ENCODE measurements around the gene TOM1L2. TPM values are rescaled to one million over a fixed set of nuclear protein-coding genes. Genes with fewer than 3 reads are reported as not detected.

TOM1L2 gene
- total and polyA plus RNA-seq, 2 experiments from 2014 or later, result 25.5 to 31.0 TPM

DNA sequence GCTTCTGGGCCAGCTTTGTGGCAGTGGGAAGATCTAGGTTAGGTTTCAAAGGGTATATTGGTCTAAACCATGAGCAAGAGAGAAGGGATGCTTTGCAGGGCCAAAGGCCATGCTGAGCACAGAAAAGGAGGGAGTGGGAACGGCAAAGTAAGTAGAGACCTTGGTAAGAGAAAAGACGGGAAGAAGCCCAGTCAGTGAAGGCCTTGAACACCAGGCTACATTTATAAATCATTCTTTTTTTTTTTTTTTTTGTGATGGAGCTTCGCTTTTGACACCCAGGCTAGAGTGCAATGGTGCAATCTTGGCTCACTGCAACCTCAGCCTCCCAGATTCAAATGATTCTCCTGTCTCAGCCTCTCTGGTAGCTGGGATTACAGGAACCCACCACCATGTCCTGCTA is 18.1 kb downstream of the TOM1L2 start:
- TF ChIP-seq EZH2phosphoT487 (IDR thresholded peaks at IDR 0.05; ENCODE audit: insufficient read depth, low read depth), result no peak
- TF ChIP-seq EZH2 (IDR thresholded peaks at IDR 0.05; ENCODE audit: insufficient read depth, poor library complexity, severe bottlenecking), result no peak
- H3F3A ChIP-seq (ENCODE audit: insufficient read depth), result peaks cover 32% of the 10 kb centered on the region
- no peak overlapping the region for H3K9ac ChIP-seq
- H3K4me1 ChIP-seq (ENCODE audit: insufficient read depth), result peaks cover 21% of the 10 kb centered on the region
- no peak overlapping the region for H3K4me3 ChIP-seq
- in situ Hi-C loops (cut with MboI), result no loop called here
- H3K27me3 ChIP-seq (replicated peaks; ENCODE audit: insufficient read depth), result no peaks in the 10 kb centered on the region
- H4K20me1 ChIP-seq (ENCODE audit: insufficient read depth), result no peaks in the 10 kb centered on the region
- DNase-seq, result no peak
- no peaks in the 10 kb centered on the region for H3K9me3 ChIP-seq (ENCODE audit: low read depth)
- H3K9me2 ChIP-seq (ENCODE audit: insufficient read depth), result no peaks in the 10 kb centered on the region
- H3K36me3 ChIP-seq (ENCODE audit: low read depth), result no peaks in the 10 kb centered on the region
- H2AFZ ChIP-seq, result no peak overlapping the region
- no peak overlapping the region for H3K4me2 ChIP-seq (ENCODE audit: unreplicated experiment)
- WGBS, 2 experiments (ENCODE audit: low coverage in 1 of 2, low lambda C conversion rate in 2 of 2, missing lambda C conversion rate in 2 of 2), result 99 to 100% methylated on average over 3 of the region's 3 CpGs
- peaks cover 90% of the 10 kb centered on the region for H3K79me2 ChIP-seq (ENCODE audit: insufficient read depth)
- no peak overlapping the region for H3K27ac ChIP-seq

DNA sequence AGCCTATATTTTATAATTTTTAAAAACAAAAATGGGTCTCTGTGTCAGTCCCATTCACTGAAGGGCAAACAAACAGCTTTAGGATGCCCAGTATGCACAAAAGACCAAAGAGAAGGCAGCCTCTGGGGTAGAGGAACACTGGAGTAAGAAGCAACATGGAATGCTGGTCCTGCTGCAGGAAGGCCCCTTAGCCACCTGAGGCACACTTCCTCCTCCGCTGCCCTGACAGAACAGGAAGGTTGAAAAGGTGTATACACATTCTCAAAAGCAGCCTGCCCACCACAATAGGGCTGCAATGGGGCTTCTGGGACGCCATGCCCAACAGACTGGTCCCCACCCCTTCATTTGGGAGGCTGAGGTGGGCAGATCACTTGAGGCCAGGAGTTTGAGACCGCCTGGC is 19.5 kb downstream of the TOM1L2 start:
- H3K79me2 ChIP-seq (ENCODE audit: insufficient read depth), result peaks cover 91% of the 10 kb centered on the region
- H4K20me1 ChIP-seq (ENCODE audit: insufficient read depth), result no peaks in the 10 kb centered on the region
- no peaks in the 10 kb centered on the region for H3K27me3 ChIP-seq (replicated peaks; ENCODE audit: insufficient read depth)
- no peak overlapping the region for H3K4me3 ChIP-seq
- no peaks in the 10 kb centered on the region for H3K9me3 ChIP-seq (ENCODE audit: low read depth)
- no peaks in the 10 kb centered on the region for H3K9me2 ChIP-seq (ENCODE audit: insufficient read depth)
- H3K36me3 ChIP-seq (ENCODE audit: low read depth), result no peaks in the 10 kb centered on the region
- in situ Hi-C loops (cut with MboI), result no loop called here
- H3K4me1 ChIP-seq (ENCODE audit: insufficient read depth), result peaks cover 20% of the 10 kb centered on the region
- peaks cover 20% of the 10 kb centered on the region for H3F3A ChIP-seq (ENCODE audit: insufficient read depth)
- WGBS, 2 experiments (ENCODE audit: low coverage in 1 of 2, low lambda C conversion rate in 2 of 2, missing lambda C conversion rate in 2 of 2), result 94 to 96% methylated on average over 3 of the region's 3 CpGs
- no peak overlapping the region for H2AFZ ChIP-seq
- no peak overlapping the region for H3K27ac ChIP-seq
- DNase-seq, result no peak
- TF ChIP-seq EZH2phosphoT487 (IDR thresholded peaks at IDR 0.05; ENCODE audit: insufficient read depth, low read depth) (no peak), EZH2 (IDR thresholded peaks at IDR 0.05; ENCODE audit: insufficient read depth, poor library complexity, severe bottlenecking) (no peak)
- H3K9ac ChIP-seq, result no peak overlapping the region
- no peak overlapping the region for H3K4me2 ChIP-seq (ENCODE audit: unreplicated experiment)

DNA sequence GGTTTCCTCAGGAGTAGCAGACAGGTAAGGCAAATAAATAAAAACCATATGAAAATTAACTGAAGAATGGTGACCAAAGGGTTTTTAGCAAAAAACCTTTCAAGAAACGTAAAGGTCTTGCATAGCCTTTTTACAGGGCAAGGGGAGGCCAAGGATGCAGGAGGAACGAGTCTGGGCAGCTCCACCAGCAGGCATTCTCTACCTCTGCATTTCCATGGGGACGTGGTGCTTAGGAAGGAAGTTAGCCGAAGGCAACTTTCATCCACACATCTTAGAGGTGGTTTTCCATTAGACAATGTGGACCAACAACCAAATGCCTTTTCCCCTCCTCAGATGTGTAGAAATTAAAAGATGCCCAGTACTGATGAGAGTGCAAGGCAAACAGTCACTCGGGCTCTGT is 20.7 kb downstream of the TOM1L2 start:
- H3K27ac ChIP-seq, result no peak overlapping the region
- no peak for DNase-seq
- no peaks in the 10 kb centered on the region for H3K36me3 ChIP-seq (ENCODE audit: low read depth)
- peaks cover 18% of the 10 kb centered on the region for H3K4me1 ChIP-seq (ENCODE audit: insufficient read depth)
- 83 to 90% methylated on average over 5 of the region's 5 CpGs for WGBS, 2 experiments (ENCODE audit: low coverage in 1 of 2, low lambda C conversion rate in 2 of 2, missing lambda C conversion rate in 2 of 2)
- peaks cover 93% of the 10 kb centered on the region for H3K79me2 ChIP-seq (ENCODE audit: insufficient read depth)
- in situ Hi-C loops (cut with MboI), result no loop called here
- H3K4me2 ChIP-seq (ENCODE audit: unreplicated experiment), result no peak overlapping the region
- no peak overlapping the region for H3K9ac ChIP-seq
- H3K4me3 ChIP-seq, result no peak overlapping the region
- H3K9me3 ChIP-seq (ENCODE audit: low read depth), result no peaks in the 10 kb centered on the region
- no peak overlapping the region for H2AFZ ChIP-seq
- no peaks in the 10 kb centered on the region for H3K27me3 ChIP-seq (replicated peaks; ENCODE audit: insufficient read depth)
- TF ChIP-seq EZH2phosphoT487 (IDR thresholded peaks at IDR 0.05; ENCODE audit: insufficient read depth, low read depth) (no peak), EZH2 (IDR thresholded peaks at IDR 0.05; ENCODE audit: insufficient read depth, poor library complexity, severe bottlenecking) (no peak)
- peaks cover 15% of the 10 kb centered on the region; the same call in 1 of the 2 replicates for H3F3A ChIP-seq (ENCODE audit: insufficient read depth)
- no peaks in the 10 kb centered on the region for H3K9me2 ChIP-seq (ENCODE audit: insufficient read depth)
- no peaks in the 10 kb centered on the region for H4K20me1 ChIP-seq (ENCODE audit: insufficient read depth)

DNA sequence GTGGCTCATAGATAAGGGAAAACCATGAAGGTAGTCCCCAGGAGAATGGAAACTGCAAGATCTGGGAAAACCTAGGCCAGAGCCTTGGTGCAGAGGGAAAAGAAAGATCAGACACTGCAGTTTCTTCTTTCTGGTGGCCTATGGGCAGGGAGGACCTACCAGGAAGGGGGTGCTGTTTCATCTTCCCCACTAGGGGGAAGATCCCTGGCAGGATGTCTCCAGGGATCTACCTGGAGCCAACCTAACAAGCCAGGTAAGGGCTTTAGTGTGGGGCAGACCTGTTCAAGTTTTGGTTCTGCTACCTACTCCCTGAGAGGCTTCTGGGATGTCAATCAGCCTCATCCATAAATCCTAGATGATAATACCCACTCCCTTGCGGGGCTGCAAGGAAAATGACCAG is 21.4 kb downstream of the TOM1L2 start:
- Histone ChIP-seq H3K4me2 (ENCODE audit: unreplicated experiment) (no peak overlapping the region), H3K79me2 (ENCODE audit: insufficient read depth) (peaks cover 93% of the 10 kb centered on the region), H3K4me3 (no peak overlapping the region), H2AFZ (no peak overlapping the region), H3K36me3 (ENCODE audit: low read depth) (no peaks in the 10 kb centered on the region), H3K27me3 (replicated peaks; ENCODE audit: insufficient read depth) (no peaks in the 10 kb centered on the region), H3K4me1 (ENCODE audit: insufficient read depth) (peaks cover 18% of the 10 kb centered on the region), H4K20me1 (ENCODE audit: insufficient read depth) (no peaks in the 10 kb centered on the region), H3K27ac (no peak overlapping the region), H3K9me3 (ENCODE audit: low read depth) (no peaks in the 10 kb centered on the region), H3F3A (ENCODE audit: insufficient read depth) (peaks cover 10% of the 10 kb centered on the region; the same call in 1 of the 2 replicates), H3K9me2 (ENCODE audit: insufficient read depth) (no peaks in the 10 kb centered on the region), H3K9ac (no peak overlapping the region)
- TF ChIP-seq EZH2phosphoT487 (IDR thresholded peaks at IDR 0.05; ENCODE audit: insufficient read depth, low read depth) (no peak), EZH2 (IDR thresholded peaks at IDR 0.05; ENCODE audit: insufficient read depth, poor library complexity, severe bottlenecking) (no peak)
- WGBS, 2 experiments (ENCODE audit: low coverage in 1 of 2, low lambda C conversion rate in 2 of 2, missing lambda C conversion rate in 2 of 2), result 100% methylated on average over 1 of the region's 1 CpG
- in situ Hi-C loops (cut with MboI), result no loop called here
- DNase-seq, result no peak

DNA sequence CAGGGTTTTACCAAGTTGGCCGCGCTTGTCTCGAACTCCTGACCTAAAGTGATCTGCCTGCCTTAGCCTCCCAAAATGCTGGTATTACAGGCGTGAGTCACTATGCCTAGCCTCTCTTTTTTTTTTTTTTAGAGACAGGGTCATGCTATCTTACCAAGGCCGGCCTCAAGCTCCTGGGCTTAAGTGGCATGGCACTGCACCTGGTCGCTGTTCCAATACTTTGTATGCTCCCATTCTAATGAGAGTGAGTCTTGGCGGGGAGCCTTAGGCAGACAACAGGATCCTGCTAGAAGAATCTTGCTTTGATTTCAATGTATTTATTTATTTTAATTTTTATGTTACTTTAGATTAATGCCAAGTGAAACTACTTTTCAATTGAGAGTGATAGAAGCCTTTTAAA is 21.9 kb downstream of the TOM1L2 start:
- H3K79me2 ChIP-seq (ENCODE audit: insufficient read depth), result peaks cover 93% of the 10 kb centered on the region
- no peak overlapping the region for H2AFZ ChIP-seq
- TF ChIP-seq EZH2phosphoT487 (IDR thresholded peaks at IDR 0.05; ENCODE audit: insufficient read depth, low read depth) (no peak), EZH2 (IDR thresholded peaks at IDR 0.05; ENCODE audit: insufficient read depth, poor library complexity, severe bottlenecking) (no peak)
- 96 to 99% methylated on average over 7 of the region's 7 CpGs for WGBS, 2 experiments (ENCODE audit: low coverage in 1 of 2, low lambda C conversion rate in 2 of 2, missing lambda C conversion rate in 2 of 2)
- peaks cover 6% of the 10 kb centered on the region; the same call in 1 of the 2 replicates for H3F3A ChIP-seq (ENCODE audit: insufficient read depth)
- H3K4me3 ChIP-seq, result no peak overlapping the region
- H3K36me3 ChIP-seq (ENCODE audit: low read depth), result no peaks in the 10 kb centered on the region
- H3K9ac ChIP-seq, result no peak overlapping the region
- no peak overlapping the region for H3K4me2 ChIP-seq (ENCODE audit: unreplicated experiment)
- no peak for DNase-seq
- in situ Hi-C loops (cut with MboI), result no loop called here
- H3K4me1 ChIP-seq (ENCODE audit: insufficient read depth), result peaks cover 18% of the 10 kb centered on the region
- H4K20me1 ChIP-seq (ENCODE audit: insufficient read depth), result no peaks in the 10 kb centered on the region
- no peaks in the 10 kb centered on the region for H3K9me2 ChIP-seq (ENCODE audit: insufficient read depth)
- no peak overlapping the region for H3K27ac ChIP-seq
- H3K27me3 ChIP-seq (replicated peaks; ENCODE audit: insufficient read depth), result no peaks in the 10 kb centered on the region
- no peaks in the 10 kb centered on the region for H3K9me3 ChIP-seq (ENCODE audit: low read depth)
